Activated CD4-positive, alpha-beta T cell treated with anti-CD3 and anti-CD28 coated beads for 1 hour (primary cell): Measurements from ENCODE around the gene MYO18B.
"Not testable (repeated sequence)": the region's sequence is repeated elsewhere in the genome, so short reads cannot be mapped to it uniquely, and the experiment has no call there.

Experiments used
- DNase-seq: peaks from one replicate; pipeline ENCODE4 v3.0.0-alpha.2; 2020

The MYO18B gene

GRCh38 chr22:25956801-25957200 lies 214.8 kb downstream of the MYO18B start:
- DNase-seq, result no peak

- no peak for DNase-seq
Measured at GRCh38 chr22:25959818-25960774, 218.1 kb downstream of the MYO18B start.

GRCh38 chr22:25961699-25962098 lies 219.7 kb downstream of the MYO18B start:
- no peak for DNase-seq

DNA sequence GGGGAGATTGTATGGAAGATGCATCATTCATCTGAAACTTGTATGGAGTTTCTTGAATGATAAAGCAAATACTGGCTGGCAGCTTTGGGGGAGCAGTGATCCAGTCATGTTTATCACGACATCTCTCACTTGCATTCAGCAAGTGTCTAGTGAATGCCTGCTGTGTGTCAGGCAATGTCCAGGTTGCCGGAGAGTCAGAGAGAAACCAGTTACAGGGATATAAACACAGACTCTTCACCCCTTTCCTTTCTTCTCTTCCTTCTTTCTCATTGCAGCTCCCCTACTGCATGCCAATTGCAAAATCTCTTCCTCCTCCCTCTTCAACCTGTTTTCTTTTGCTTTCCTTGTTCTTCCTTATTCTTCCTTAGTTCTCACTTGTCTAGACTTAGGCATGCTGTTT lies 220.7 kb downstream of the MYO18B start:
- no peak for DNase-seq

DNA sequence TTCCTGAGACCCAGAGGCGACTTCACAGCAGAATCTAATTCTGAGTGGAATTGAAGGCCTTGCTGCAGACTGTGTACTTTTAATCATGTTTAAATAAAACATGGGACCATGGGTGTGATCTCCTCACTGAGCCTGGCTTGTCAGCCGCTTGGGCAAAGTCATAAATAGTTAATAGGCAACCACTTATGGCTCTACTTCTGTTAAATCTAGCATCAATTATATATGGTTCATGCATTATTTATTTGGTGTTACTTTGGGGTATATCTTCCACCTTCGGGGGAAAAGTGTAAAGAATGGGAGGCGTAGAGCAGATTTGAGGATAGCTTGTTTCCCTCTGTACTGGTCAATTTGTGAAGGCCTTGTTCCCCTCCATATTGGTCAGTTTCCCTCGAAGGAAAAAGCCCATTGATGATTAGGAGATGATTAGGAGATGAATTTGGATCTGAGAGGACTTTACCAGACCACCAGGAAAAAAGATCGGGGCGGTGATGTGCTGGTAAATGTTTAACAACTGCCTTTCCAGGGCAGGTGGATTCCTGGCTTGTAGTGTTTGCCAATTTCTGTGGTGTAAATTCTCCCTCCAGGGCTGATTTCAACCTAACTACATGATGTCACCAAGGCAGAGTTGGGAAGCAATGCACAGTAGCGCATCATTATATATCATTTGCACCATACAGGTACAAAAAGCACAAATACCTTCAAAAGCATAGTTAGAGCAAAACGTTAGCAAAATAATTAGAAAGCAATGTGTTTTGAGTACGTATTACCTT lies 223.2 kb downstream of the MYO18B start:
- DNase-seq, result no peak

- no peak for DNase-seq
Measured at GRCh38 chr22:25966448-25966913, 224.5 kb downstream of the MYO18B start.

GRCh38 chr22:25969286-25969685 lies 227.3 kb downstream of the MYO18B start:
- DNase-seq, result no peak

GRCh38 chr22:25969901-25970300 lies 227.9 kb downstream of the MYO18B start:
- no peak for DNase-seq

DNA sequence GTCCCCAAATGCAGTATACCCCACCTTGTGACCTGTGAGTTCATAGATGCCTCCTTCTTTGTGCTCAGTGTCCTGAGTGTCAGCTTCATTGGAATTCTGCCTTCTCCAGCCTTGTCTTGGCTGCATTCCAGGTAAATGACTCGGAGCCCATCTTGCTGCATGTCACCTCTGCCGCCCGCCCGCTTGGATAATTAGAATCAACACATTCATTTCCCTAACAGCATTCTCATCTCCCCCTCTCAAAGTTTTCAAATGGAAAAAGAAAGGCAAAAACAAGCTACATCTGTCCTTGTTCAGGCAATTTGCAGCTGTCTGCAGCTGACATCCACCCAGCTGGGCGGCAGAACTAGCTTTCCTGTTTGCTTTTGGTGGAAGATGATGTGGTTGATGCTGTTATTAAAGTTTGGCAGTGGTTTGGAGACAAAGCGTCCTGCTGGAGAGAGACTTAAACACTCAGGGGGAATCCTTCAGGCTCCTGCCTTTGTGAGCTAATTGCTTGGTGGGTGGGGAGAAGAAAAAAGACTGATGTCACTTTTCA lies 228.5 kb downstream of the MYO18B start:
- DNase-seq, result no peak

GRCh38 chr22:25970999-25971811 lies 229.2 kb downstream of the MYO18B start:
- DNase-seq, result no peak

DNA sequence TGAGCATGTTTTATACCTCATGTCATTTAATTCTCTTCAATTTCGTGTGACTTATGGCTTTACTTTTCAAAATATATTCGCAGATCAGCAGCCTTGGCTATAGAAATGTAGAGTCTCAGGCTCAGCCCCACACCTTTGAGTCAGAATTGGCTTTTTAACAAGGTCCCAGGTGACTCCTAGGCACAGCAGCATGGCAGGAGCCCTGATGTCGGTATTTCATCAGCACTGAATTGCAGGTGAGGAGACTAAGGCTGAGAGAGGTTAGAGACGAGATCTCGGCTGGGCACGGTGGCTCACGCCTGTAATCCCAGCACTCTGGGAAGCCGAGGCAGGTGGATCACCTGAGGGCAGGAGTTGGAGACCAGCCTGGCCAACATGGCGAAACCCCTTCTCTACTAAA lies 230.4 kb downstream of the MYO18B start:
- DNase-seq, result no peak

- no peak for DNase-seq
Measured at GRCh38 chr22:25976356-25976755, 234.4 kb downstream of the MYO18B start.

DNA sequence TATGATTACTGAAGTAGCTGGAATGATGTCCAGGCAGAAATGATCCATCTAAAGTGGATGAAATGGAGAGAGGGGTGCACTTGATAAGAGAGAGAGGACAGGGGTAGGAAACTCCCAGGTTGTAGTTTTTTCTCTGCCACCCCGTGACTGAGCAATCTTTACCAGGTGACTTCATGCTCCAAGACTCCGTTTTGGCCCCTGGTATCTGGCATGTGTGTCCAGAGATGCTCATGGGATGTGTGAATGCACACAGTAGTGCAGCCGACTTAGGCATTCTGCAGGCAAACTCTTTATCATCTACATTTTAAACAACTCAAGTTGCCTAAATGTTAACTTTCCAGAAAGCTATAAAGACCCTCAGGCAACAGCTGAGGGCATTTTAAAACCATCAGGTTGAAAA lies 238.0 kb downstream of the MYO18B start:
- DNase-seq, result no peak

DNA sequence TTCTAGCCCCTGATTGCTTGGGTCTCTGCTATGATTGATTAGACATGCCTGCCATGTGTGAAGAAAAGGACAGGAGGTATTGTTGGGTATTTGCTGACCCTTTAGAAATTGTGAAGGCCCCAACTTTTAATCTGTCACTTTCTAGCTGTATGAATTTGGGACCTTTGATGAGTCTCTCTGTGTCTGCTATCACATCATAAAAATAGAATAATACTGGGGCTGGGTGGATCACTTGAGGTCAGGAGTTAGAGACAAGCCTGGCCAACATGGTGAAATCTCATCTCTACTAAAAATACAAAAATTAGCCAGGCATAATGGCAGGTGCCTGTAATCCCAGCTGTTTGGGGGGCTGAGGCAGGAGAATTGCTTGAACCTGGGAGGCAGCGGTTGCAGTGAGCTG lies 242.9 kb downstream of the MYO18B start:
- not testable (repeated sequence) for DNase-seq

DNA sequence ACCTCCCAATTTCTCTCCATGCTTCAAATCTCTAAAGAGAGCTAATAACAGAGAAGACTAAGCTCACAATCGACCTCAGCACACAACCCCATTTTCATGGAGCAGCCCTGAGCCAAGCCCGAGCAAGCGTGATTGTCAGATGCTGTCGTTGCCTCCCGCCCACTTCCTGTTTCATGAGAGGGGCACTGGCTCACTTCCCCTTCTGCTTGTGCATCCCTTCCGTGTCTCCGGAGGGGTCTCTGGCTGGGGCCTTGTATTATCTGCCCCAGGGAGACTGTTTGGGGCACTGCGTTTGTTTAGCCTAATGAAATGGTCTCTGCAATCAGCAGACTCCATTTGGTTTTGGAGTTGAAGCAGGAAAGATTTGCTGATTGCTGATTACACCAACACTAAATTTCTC lies 246.0 kb downstream of the MYO18B start:
- DNase-seq, result no peak

DNA sequence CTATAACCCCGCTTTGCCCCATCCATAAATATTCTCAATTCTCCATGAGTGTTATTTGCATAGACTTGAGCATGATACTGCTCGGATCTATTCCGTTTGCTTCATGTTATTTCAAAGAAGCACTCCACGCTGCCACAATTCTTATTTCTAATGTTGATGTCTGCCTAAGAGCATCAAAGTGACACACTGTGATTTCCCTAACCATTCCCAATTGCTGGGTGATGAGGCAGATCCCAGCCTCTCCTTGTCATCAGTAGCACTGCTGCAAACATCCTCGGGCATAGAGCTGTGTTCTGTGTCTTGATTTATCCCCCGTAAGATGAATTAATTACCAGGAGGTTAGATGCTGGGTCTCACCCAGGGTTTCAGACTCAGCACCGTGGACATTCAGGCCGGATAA lies 249.0 kb downstream of the MYO18B start:
- no peak for DNase-seq

DNA sequence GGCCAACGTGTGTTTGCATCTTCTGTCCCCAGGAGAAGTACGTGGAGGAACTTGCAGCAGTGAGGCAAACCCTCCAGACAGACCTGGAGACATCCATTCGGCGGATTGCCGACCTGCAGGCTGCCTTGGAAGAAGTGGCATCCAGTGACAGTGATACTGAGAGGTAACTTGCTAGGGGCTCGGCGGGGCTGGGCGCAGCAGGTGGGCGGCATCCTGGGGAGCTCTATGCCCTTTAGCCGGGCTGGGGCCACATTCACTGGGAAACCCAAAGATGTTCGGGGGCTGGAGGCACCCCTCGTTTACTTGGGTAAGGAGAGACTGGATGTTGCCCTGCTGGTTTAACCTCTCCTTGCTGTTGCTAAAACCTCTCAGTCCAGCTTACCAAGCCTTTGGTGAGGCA lies 250.3 kb downstream of the MYO18B start:
- no peak for DNase-seq

DNA sequence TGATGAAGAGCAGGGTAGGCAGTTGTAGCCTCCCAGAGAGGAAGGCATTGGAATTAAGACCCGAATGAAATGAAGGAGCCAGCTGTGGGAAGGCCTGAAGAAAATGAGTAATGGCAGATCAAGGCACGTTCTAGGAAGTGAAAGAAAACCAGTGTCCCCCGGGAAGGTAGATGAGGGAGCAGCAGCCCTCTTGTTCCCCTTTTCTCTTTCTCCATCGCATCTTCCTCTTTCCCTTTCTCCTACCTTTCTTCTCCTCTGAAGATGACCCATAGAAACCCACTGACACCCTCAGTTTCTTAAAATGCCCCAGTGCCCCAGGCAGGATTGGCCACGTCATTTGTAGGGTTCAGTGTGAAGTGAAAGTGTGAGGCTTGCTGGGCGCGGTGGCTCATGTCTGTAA lies 254.7 kb downstream of the MYO18B start:
- no peak for DNase-seq

DNA sequence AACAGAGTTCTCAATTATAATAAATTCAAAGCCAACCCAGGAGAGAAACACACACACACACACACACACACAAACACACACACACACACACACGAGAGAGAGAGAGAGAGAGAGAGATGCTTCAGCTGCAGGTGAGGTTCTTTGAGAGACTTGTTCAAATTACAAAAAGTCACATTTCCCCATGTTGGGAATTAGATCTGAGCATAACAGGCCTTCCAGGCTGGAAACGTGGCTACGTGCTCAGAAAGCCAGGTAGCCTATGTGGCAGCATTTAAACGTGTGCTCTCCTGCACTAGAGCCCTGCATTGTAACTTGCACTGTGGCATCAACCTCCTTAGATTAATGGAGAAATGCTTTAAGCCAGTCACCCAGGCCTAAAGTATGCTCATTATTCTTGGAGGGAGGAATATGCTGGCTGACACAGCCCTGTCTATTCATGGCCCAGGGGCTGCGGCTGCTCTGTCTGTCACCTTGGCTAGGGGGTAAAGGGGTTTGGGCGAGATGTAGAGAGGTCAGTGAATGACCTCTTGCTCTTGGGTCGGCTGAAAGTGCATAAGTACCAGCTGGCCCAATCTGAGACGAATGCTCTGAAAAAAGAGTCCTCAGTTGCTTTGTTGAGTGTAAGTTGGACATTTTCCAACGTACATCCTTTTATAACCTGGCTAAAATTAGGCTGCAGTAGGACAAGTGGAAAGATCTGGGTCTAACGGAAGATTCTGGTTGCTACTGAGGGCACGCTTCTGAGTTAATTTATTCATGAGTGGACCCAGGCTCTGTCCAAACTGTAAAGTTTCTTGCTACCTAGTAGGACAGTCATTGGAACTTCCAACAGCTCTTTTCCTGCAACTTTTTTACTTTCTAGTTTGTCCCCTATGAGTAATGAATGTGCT lies 256.1 kb downstream of the MYO18B start:
- no peak for DNase-seq

DNA sequence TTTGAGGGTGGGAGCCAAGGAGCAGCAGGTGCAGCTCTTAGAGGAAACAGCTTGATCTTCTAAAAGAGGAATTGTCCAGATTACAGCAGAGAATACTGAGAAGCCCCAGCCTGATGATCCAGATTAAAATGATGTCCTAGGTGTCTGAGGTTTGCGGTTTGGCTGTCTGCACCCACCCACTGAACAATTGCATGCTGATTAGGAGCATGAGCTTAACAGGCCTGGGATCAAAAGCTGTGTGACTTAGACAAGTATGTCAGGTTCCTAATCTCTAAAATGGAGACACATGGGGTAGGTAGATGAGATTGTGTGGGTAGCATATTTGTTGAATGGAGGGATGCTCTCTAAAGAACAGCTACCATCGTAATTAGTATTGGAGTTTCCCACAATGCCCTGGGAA lies 260.5 kb downstream of the MYO18B start:
- DNase-seq, result no peak

DNA sequence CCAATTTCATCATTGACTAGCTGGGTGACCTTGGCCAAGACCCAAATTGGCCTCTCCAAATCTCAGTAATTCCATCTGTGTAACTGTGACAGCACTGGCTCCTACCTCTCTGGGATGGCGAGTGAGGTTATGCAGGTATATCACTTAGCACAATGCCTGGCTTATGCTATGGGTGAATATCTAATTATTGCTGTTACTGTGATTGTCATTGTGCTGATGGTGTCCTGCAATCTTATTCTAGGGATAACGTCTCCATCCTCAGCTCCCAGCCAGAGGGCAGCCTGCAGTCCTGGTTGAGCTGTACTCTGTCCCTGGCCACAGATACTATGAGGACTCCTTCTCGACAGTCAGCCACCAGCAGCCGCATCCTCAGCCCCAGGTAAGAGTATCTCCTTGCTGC lies 262.5 kb downstream of the MYO18B start:
- no peak for DNase-seq

DNA sequence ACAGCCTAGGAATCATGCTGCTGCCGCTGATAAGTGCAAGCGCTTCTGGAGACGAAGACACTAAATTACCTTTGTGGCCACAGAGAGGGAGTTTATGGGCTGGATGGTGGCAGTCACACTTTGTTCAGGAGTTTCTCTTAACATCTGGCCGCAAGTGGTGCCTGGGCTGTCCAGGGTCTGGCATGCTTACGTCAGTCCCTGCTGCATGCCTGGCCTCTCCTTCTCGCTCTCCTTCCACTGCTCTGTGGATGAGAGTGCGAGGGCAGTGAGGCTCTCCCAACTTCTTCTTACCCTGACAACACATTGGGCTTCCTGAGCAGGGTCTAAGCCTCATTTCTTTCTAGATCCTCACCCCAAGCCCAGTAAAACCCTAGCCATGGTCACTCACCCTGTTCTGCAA lies 266.6 kb downstream of the MYO18B start:
- no peak for DNase-seq
